Right atrium auricular region (tissue), 2 donors: ENCODE results near the gene BCL2L2. TPM values are rescaled to one million over a fixed set of nuclear protein-coding genes. Genes with fewer than 3 reads are reported as not detected.

ENCODE experiments used
- DNase-seq: peaks from one replicate; pipeline ENCODE4 v3.0.0-alpha.2; 2019; ENCODE audit warnings: low spot score
- H3K27ac ChIP-seq, 2 donors: fragments of 200-600 bp; sonication (generic); 1 replicate in 1 of 2; 2 replicates in 1 of 2; pipeline ENCODE4 v1.5.1; 2016 to 2019
- H3K27me3 ChIP-seq, 2 donors: fragments of 200-600 bp; sonication (generic); one replicate each; pipeline versions ENCODE4 v1.5.1 to v1.6.0; 2017 to 2019
- H3K36me3 ChIP-seq: fragments of 200-600 bp; sonication (generic); one replicate; pipeline ENCODE4 v1.5.1; 2016
- H3K4me1 ChIP-seq, 2 donors: fragments of 200-600 bp; sonication (generic); one replicate each; pipeline versions ENCODE4 v1.5.1 to v1.6.0; 2017 to 2019
- H3K4me3 ChIP-seq, 2 donors: fragments of 200-600 bp; sonication (generic); 1 replicate in 1 of 2; 2 replicates in 1 of 2; pipeline ENCODE4 v1.5.1; 2017 to 2019; ENCODE audit warnings: mild to moderate bottlenecking in 1 of 2, moderate library complexity in 1 of 2
- H3K9me3 ChIP-seq, 2 donors: fragments of 200-600 bp; sonication (generic); one replicate each; pipeline ENCODE4 v1.5.1; 2019
- CTCF ChIP-seq, 2 donors: fragments of 200-600 bp; sonication (generic); IDR thresholded peaks; one replicate each; pipeline ENCODE4 v1.5.1; 2019; ENCODE audit warnings: antibody characterized with exemption in 2 of 2
- total RNA-seq, 2 donors: library from RNA; depleted of rRNA; stranded (reverse); fragments of >200 nt; gene quantifications; one replicate each; pipeline ENCODE4 v1.1.0, GENCODE V29; 2016

The BCL2L2 gene
- total RNA-seq, 2 donors from 2014 or later: 26.8 to 36.3 TPM

DNA sequence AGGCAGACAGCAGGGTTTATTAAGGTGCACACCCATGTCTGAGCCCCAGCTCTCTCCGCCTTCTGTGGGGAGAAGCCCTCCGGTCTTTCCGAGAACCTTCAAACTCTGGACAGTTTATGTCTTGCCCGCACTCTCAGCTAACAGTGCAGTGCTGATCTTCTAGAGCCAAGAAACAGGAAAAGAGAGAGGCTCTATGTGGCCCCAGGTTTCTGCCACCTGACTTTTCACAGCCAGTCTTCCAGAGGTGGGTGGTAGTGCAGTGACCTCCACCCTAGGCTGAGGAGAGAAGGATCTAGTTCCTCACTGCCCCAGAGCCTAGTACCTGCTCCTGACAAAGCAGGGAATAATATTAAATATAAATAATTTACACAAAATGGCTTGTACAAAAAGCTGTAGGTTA lies 50.0 kb downstream of the BCL2L2 start:
- no peak for TF ChIP-seq CTCF (IDR thresholded peaks at IDR 0.05)
- H3K4me1 ChIP-seq: peaks cover 0 to 25% of the 10 kb centered on the region in 2 donors

DNA sequence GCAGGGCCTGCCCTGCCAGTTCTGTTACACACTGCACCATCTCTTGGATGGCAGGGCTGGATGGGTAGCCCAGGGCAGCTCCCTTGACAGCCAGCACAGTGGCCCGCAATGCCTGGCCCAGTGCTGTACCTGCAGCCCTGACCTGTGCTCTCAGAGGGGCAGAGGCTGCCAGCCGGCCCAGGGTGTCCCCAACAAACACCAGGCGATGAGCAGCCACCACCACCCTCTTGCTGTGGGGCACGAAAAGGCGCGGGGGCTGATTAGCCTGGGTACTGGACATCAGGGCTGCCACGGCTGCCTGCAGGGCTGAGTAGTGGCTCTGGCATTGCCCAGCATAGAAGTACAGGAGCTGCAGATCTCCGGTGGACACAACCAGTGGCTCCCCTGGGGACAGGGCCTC lies 50.6 kb downstream of the BCL2L2 start:
- no peaks in the 10 kb centered on the region for H3K9me3 ChIP-seq
- TF ChIP-seq CTCF (IDR thresholded peaks at IDR 0.05): no peak
- no peak overlapping the region for H3K27ac ChIP-seq
- peaks cover 0 to 19% of the 10 kb centered on the region in 2 donors for H3K4me1 ChIP-seq
- H3K36me3 ChIP-seq: peaks cover 4% of the 10 kb centered on the region
- no peaks in the 10 kb centered on the region for H3K27me3 ChIP-seq
- DNase-seq: peak; percentile 56
- no peak overlapping the region for H3K4me3 ChIP-seq

More for the DNA sequence above, 50.0 kb downstream of the BCL2L2 start:
- Histone ChIP-seq H3K4me3 (no peak overlapping the region), H3K9me3 (no peaks in the 10 kb centered on the region), H3K27ac (no peak overlapping the region), H3K27me3 (no peaks in the 10 kb centered on the region), H3K36me3 (peaks cover 4% of the 10 kb centered on the region)
- peak; percentile 50 for DNase-seq

GRCh38 chr14:23358042-23358441 lies 51.4 kb downstream of the BCL2L2 start:
- Histone ChIP-seq H3K27ac (no peak overlapping the region), H3K9me3 (no peaks in the 10 kb centered on the region), H3K36me3 (peaks cover 4% of the 10 kb centered on the region), H3K4me1 (peaks cover 0 to 13% of the 10 kb centered on the region in 2 donors), H3K27me3 (no peaks in the 10 kb centered on the region), H3K4me3 (no peak overlapping the region)
- DNase-seq: no peak
- no peak for TF ChIP-seq CTCF (IDR thresholded peaks at IDR 0.05)

- Histone ChIP-seq H3K36me3 (peaks cover 4% of the 10 kb centered on the region), H3K27me3 (no peaks in the 10 kb centered on the region), H3K9me3 (no peaks in the 10 kb centered on the region), H3K4me3 (no peak overlapping the region), H3K4me1 (peaks cover 0 to 15% of the 10 kb centered on the region in 2 donors), H3K27ac (peak overlapping the region in 1 of 2 donors; percentile 23)
- DNase-seq: peak; percentile 40
- no peak for TF ChIP-seq CTCF (IDR thresholded peaks at IDR 0.05)
These were observed 52.0 kb downstream of the BCL2L2 start for GRCh38 chr14:23358553-23359166.

DNA sequence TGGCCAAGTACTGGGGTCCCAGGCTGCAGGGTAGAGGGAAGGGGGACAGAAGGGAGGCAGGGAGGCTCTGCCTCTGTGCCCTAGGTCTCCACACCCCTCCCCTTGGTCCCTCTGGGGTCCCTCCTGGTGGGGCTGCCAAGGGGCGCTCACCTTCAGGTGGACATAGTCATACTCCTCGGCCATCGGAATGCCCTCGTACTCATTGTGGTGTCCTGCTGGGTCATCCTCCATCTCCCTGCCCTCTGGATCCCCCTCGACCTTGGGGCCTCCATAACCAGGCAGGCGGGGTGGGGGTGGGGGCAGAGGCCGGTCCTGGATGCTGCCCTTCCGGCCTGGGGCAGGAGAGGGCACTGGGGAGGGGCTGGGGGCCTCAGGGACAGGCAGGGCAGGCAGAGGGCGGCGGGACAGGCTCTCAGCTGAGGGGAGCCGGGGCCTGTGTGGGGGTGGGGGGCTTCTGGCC lies 52.6 kb downstream of the BCL2L2 start:
- no peak overlapping the region for H3K27ac ChIP-seq
- H3K9me3 ChIP-seq: no peaks in the 10 kb centered on the region
- no peak for TF ChIP-seq CTCF (IDR thresholded peaks at IDR 0.05)
- peaks cover 4% of the 10 kb centered on the region for H3K36me3 ChIP-seq
- peak; percentile 46 for DNase-seq
- no peak overlapping the region for H3K4me3 ChIP-seq
- H3K4me1 ChIP-seq: peaks cover 0 to 20% of the 10 kb centered on the region in 2 donors
- H3K27me3 ChIP-seq: no peaks in the 10 kb centered on the region
